WERI-Rb-1 (cell line): Measurements from ENCODE around the gene FAM156B.
"Not testable (repeated sequence)": the region's sequence is repeated elsewhere in the genome, so short reads cannot be mapped to it uniquely, and the experiment has no call there.

Source experiments
- DNase-seq: peaks from one replicate; pipeline ENCODE4 v3.0.0-alpha.2; 2020
- H3K27ac ChIP-seq: fragments of 250-450 bp; sonication (Bioruptor Pico); 2 replicates; pipeline ENCODE4 v1.5.1; 2020; ENCODE audit warnings: mild to moderate bottlenecking, moderate library complexity
- H3K27me3 ChIP-seq: fragments of 250-450 bp; sonication (Bioruptor Pico); 2 replicates; pipeline ENCODE4 v1.5.1; 2021; ENCODE audit warnings: mild to moderate bottlenecking, low read depth, moderate library complexity; ENCODE audit not compliant: insufficient read depth, severe bottlenecking
- H3K36me3 ChIP-seq: fragments of 250-450 bp; sonication (Bioruptor Pico); 2 replicates; pipeline ENCODE4 v1.5.1; 2020; ENCODE audit warnings: mild to moderate bottlenecking, moderate library complexity
- H3K4me3 ChIP-seq: 2 replicates; pipeline ENCODE4 v1.5.1; 2011; ENCODE audit warnings: low read depth, mild to moderate bottlenecking, control low read depth, low read length
- H3K9me3 ChIP-seq: fragments of 250-450 bp; sonication (Bioruptor Pico); 2 replicates; pipeline ENCODE4 v1.5.1; 2021; ENCODE audit warnings: mild to moderate bottlenecking, moderate library complexity; ENCODE audit not compliant: severe bottlenecking

FAM156B gene

GRCh38 chrX:52948265-52948664 is 51.1 kb downstream of the FAM156B start:
- H3K9me3 ChIP-seq, DNase-seq, H3K4me3 ChIP-seq, H3K27me3 ChIP-seq, H3K27ac ChIP-seq, H3K36me3 ChIP-seq: not testable (repeated sequence)

DNA sequence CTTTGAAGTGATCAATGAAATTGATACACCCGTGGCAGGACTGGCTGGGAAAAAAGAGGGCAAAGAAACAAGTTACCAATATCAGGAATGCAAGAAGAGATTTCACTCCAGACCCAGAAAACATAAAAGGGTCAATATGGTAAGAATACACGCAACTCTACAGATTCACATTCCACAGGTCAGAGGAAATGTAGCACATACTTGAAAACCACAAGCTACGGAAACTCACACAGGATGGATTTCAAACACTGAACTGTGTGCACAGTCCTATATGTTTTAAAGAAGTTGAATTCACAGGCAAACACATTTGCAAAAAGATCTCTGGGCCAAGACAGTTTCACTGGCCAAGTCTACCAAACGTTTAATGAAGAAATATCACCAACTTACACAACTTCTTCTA is 52.2 kb downstream of the FAM156B start:
- H3K9me3 ChIP-seq, DNase-seq, H3K4me3 ChIP-seq, H3K27ac ChIP-seq, H3K27me3 ChIP-seq, H3K36me3 ChIP-seq: not testable (repeated sequence)

DNA sequence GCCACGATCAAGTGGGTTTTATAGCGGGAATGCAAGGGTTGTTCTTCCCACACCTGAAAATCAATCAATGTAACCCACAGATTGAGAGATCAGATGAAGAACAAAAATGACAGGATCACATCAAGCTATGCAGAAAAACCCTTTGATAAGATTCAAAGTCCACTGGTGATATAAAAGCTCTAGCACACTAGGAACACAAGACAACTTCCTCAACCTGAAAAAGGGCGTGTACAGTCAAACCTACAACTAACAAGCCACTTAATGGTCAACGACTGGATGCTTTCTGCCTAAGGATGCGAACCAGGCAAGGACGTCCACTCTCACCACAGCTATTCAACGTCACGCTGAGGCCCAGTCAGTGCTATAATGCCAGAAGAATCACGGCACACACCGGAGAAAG is 52.8 kb downstream of the FAM156B start:
- not testable (repeated sequence) for DNase-seq, H3K27me3 ChIP-seq, H3K36me3 ChIP-seq, H3K9me3 ChIP-seq, H3K4me3 ChIP-seq, H3K27ac ChIP-seq
